ENCODE data around the gene OR51V1. TPM values are rescaled to one million over a fixed set of nuclear protein-coding genes. Genes with fewer than 3 reads are reported as not detected.

The OR51V1 gene
- polyA plus RNA-seq, 5 donors = not detected

DNA sequence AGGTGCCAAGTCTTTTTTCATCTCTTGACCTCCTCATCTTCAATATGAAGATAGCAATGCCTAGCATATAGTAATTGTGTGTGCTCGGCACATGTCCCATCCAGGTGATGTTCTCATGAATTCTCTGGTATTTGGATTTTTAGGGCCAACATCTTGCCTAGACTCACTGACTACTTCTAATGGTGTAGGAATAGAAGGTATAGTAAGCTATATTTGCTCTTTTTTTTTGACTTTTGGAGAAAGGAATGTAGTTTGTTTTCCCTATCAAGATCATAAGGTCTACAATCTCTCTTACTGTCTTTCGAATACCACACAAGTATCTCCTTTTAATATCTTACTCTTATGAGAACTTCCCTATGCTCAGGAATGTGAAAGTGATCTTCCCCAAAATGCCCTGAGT, 30.6 kb upstream of the OR51V1 start:
- no peak for DNase-seq

DNA sequence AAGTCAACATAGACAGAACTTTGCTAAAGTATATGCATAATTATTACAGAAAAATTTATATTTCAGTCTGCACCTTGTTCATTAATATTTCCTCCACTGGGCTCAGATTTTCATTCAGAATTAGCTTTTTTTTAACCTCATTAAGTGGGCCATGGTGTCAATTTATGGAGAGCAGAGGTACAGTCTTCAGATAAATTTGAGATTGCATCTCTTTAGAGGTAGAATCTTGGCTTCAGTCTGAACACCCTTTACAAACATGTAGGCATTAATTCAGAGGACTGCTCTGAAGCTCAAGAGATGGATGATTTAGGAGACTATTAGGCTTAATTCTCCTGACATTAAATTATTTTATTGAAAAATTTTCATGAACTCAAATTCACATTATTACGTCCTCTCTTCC, 29.8 kb upstream of the OR51V1 start:
- no peak for DNase-seq

- no peak for DNase-seq
Measured at GRCh38 chr11:5229796-5230195, 29.3 kb upstream of the OR51V1 start.

- DNase-seq = no peak
Measured at GRCh38 chr11:5229356-5229755, 28.9 kb upstream of the OR51V1 start.

GRCh38 chr11:5228124-5228523, 27.6 kb upstream of the OR51V1 start:
- DNase-seq = no peak

DNA sequence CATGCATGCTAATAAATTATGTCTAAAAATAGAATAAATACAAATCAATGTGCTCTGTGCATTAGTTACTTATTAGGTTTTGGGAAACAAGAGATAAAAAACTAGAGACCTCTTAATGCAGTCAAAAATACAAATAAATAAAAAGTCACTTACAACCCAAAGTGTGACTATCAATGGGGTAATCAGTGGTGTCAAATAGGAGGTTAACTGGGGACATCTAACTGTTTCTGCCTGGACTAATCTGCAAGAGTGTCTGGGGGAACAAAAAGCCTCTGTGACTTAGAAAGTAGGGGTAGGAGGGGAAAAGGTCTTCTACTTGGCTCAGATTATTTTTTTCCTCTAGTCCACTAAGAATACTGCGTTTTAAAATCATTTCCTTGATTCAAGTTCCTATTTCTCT, 27.2 kb upstream of the OR51V1 start:
- DNase-seq = no peak

DNA sequence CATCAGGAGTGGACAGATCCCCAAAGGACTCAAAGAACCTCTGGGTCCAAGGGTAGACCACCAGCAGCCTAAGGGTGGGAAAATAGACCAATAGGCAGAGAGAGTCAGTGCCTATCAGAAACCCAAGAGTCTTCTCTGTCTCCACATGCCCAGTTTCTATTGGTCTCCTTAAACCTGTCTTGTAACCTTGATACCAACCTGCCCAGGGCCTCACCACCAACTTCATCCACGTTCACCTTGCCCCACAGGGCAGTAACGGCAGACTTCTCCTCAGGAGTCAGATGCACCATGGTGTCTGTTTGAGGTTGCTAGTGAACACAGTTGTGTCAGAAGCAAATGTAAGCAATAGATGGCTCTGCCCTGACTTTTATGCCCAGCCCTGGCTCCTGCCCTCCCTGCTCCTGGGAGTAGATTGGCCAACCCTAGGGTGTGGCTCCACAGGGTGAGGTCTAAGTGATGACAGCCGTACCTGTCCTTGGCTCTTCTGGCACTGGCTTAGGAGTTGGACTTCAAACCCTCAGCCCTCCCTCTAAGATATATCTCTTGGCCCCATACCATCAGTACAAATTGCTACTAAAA, 26.3 kb upstream of the OR51V1 start, which contains the start of gene HBB:
Gene HBB (minus strand): TSS at position 340 of the 579 bp plus-strand sequence. CDS start 50 bp downstream, at position 290.
- DNase-seq = no peak

- no peak for DNase-seq
Measured at GRCh38 chr11:5225480-5225871, 25.0 kb upstream of the OR51V1 start.

DNA sequence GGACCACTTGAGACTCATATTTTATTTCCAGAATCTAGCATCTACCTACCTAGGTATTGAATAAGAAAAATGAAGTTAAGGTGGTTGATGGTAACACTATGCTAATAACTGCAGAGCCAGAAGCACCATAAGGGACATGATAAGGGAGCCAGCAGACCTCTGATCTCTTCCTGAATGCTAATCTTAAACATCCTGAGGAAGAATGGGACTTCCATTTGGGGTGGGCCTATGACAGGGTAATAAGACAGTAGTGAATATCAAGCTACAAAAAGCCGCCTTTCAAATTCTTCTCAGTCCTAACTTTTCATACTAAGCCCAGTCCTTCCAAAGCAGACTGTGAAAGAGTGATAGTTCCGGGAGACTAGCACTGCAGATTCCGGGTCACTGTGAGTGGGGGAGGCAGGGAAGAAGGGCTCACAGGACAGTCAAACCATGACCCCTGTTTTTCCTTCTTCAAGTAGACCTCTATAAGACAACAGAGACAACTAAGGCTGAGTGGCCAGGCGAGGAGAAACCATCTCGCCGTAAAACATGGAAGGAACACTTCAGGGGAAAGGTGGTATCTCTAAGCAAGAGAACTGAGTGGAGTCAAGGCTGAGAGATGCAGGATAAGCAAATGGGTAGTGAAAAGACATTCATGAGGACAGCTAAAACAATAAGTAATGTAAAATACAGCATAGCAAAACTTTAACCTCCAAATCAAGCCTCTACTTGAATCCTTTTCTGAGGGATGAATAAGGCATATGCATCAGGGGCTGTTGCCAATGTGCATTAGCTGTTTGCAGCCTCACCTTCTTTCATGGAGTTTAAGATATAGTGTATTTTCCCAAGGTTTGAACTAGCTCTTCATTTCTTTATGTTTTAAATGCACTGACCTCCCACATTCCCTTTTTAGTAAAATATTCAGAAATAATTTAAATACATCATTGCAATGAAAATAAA, 24.3 kb upstream of the OR51V1 start:
- no peak for DNase-seq

- no peak for DNase-seq
Measured at GRCh38 chr11:5223686-5224085, 23.2 kb upstream of the OR51V1 start.

DNA sequence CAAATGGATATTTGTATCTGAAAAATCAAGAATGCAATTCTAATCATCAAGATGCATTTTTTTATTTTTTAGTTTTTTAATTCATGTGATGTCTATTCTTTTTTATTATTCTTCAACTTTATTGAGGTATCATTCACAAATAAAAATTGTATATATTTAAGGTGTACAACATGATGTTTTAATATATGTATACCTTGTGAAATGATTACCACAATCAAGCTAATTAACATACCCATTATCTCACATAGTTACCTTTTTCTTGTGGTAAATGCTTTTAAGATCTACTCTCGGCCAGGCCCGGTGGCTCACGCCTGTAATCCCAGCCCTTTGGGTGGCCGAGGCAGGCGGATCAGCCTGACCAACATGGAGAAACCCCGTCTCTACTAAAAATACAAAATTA, 22.7 kb upstream of the OR51V1 start:
- DNase-seq = no peak

- DNase-seq = no peak
Measured at GRCh38 chr11:5210376-5210885, 9.9 kb upstream of the OR51V1 start.

GRCh38 chr11:5204787-5205186, 4.3 kb upstream of the OR51V1 start:
- DNase-seq = peak; percentile 9 to 19

DNA sequence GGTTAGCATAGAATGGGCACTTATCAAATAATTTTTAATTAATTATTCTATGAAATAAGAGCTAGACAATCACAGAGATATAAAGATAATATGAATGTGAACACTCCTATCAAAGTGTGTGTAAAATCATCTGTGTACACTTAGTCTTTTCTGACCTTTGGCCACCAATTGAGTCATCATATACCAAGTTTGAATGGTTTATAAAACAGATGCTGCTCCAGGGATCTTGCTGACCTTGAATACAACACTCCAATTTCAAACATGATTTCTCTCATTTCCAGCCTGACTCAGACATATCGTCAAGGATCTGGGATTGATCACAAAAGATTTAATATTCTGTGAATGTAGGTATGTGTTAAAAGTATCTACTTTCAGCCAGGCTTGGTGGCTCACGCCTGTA, 2.9 kb upstream of the OR51V1 start:
- DNase-seq = no peak

- DNase-seq = no peak
Measured at GRCh38 chr11:5198285-5198684, 2.2 kb downstream of the OR51V1 start.

DNA sequence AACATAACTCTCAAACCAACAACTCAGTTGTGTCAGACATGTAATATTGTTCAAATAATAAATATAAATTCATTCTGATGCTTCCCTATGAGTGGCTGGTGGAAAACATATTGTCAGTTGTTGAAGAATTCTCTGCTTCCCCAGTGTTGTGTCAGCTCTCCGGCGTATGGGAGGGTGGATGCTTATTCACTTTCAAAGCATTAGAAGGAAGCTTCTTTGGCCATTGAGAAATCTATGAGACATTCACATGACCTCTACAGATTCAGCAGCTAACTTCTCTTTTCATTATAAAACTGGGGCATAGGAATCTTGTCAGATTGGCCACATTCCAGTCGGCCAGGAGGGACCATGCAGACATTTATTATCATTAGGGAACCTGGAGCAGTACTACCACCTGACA, 2.9 kb downstream of the OR51V1 start:
- DNase-seq = no peak

- no peak for DNase-seq
Measured at GRCh38 chr11:5196731-5197130, 3.8 kb downstream of the OR51V1 start.

DNA sequence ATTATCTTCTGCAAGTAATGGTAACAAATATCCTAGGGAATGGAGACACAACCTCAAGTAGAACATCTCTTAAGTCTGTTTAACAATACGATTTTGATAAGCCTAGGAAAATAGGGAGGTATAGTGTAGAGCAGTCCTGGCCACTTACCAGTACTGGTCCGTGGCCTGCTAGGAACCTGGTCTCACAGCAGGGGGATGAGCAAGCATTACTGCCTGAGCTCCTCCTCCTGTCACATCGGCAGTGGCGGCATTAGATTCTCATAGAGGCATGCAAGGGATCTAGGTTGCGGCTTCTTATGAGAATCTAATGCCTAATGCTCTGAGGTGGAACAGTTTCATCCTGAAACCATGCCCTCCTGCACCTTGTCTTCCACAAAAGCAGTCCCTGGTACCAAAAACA, 4.4 kb downstream of the OR51V1 start:
- DNase-seq = no peak

GRCh38 chr11:5192738-5193137, 7.7 kb downstream of the OR51V1 start:
- no peak for DNase-seq

DNA sequence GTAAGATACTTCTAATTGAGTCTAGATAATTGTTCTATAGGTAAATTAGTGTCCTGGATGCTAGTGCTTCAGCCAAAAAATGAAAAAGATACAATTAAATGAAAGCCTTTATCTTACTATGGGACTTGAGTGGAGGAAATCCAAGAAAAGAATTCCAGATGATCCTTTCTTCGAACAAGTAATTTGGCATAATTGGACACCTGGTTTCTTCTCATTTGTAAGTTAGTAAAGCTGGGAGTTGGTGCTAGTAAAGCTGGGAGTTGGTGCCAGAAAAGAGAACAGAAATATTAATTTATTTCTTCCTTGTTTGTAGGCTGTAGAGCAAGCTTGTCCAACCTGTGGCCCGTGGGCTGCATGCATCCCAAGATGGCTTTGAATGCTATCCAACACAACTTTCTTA, 12.3 kb downstream of the OR51V1 start:
- DNase-seq = no peak

GRCh38 chr11:5178046-5178837, 22.2 kb downstream of the OR51V1 start:
- DNase-seq = no peak

GRCh38 chr11:5174934-5175333, 25.5 kb downstream of the OR51V1 start:
- no peak for DNase-seq

All from right lung (tissue), 5 donors.